HL-60/S4 treated with retinoic acid at 250 ng/mL for 4 days and 3 days (cell line): ENCODE measurements around the gene RABGAP1.

Experiments
- in situ Hi-C: fragments of 300-500 bp; cut with MboI; formaldehyde crosslinking; loops from 2 replicates; pipeline ENCODE4 v1.7.0; 2022; ENCODE audit warnings: low sequenced_read_pairs

RABGAP1 gene

GRCh38 chr9:122944960-122945888 lies 4.4 kb downstream of the RABGAP1 start:
- in situ Hi-C loops = no loop called here

DNA sequence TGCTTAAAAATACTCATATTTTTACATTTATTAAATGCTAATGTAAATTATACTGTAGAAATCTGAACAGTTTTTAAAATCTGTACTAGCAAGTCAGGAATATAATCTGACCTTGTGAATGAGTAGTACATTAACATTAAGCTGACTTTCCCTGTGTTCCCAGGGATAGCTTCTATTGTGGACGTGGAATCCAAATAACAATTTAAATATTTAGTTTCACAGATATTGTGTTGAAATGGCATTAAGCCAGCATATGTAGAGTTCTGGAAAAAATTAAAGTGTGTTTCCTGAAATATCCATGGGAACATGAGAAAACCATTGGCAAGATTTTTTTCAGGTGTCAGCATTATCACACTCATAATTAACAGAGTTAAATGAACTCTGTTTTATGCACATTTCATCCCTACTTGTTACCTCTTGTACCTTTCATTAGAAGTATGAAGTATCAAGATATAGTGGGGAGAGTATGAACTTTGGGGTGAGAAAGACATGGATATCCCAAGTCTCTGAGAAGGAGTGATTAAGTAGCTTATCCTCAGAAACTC lies 5.7 kb downstream of the RABGAP1 start:
- in situ Hi-C loops = no loop called here

- in situ Hi-C loops = no loop called here
These were observed 7.5 kb downstream of the RABGAP1 start for GRCh38 chr9:122948313-122948712.

- in situ Hi-C loops = no loop called here
These were observed 8.9 kb downstream of the RABGAP1 start for GRCh38 chr9:122949696-122950095.

- in situ Hi-C loops = no loop called here
These were observed 9.4 kb downstream of the RABGAP1 start for GRCh38 chr9:122950263-122950662.

DNA sequence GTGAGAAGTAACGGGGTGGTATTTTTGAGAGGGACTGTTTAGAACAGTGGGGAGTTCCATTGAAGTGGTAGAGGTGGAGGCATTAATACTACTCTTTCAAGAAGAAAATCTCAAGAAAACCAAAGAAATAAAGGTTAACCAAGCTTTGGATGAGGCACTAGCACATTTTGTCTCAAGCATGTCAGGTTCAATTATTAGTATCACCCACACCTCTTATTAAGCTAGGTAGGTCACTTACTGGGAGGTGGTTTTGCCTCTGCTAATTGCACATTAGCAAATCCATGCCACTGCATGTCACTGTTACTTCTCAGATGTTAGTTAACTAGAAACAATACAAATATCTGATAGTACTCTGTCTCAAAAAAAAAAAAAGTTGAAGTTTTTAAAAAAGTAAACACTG lies 10.2 kb downstream of the RABGAP1 start:
- in situ Hi-C loops = no loop called here

DNA sequence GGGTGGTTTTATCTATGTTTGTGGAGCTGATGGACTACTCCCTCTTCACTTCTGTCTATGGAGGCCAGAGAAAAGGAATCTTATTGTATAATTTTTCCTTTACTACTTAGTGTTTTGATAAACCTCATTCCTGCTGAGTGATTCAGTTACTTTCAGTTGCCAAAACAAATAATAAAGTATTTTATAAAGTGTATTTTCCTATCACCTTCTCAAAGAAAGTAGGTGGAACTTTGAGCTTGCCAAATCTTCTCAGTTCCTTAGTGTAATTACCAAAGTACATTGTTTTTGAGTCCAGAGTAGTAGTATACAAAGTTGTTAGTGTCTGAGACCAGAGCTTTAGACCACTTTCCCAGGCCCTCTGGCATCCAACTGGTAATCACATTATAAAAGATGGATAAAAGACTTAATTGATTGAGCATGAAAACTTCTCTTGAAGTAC lies 13.5 kb downstream of the RABGAP1 start:
- in situ Hi-C loops = no loop called here

DNA sequence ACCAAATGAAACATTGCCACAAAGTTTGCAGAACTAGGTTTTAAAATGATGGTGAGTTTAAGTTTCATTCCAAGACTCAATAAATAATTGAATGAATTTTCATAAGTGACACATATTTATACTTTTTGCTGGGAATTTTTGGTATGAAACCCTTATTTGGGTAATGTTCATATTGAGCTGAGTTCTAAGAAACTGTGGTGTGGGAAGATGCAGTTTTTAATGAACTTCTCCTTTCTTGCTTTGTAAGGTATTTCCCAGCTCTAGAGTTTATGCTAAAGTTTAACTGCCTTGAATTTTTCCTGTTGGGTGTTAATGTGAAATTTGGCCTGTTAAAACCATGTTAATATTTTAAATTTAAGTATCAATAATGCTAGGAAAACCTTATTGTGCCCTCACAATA lies 15.1 kb downstream of the RABGAP1 start:
- in situ Hi-C loops = no loop called here

- in situ Hi-C loops = no loop called here
These were observed 20.3 kb downstream of the RABGAP1 start for GRCh38 chr9:122961139-122961538.

GRCh38 chr9:122975196-122975595 lies 34.4 kb downstream of the RABGAP1 start:
- in situ Hi-C loops = no loop called here

GRCh38 chr9:122978601-122979000 lies 37.8 kb downstream of the RABGAP1 start:
- in situ Hi-C loops = no loop called here

DNA sequence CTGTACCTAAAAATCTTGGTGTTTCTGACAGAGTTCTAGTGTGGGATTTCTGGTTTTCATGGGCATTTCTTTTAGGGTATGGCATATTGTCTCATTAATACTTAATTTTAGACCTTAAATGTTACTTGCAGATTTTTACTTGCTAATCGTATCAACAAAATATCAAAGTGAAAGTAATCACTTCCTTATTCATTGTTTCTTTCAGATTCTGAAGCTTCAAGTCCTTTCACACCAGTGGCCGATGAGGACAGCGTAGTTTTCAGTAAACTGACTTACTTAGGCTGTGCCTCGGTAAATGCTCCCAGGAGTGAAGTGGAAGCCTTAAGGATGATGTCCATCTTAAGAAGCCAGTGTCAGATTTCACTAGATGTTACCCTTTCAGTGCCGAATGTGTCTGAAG lies 45.2 kb downstream of the RABGAP1 start:
- in situ Hi-C loops = no loop called here

- in situ Hi-C loops = no loop called here
These were observed 47.3 kb downstream of the RABGAP1 start for GRCh38 chr9:122988141-122988540.

DNA sequence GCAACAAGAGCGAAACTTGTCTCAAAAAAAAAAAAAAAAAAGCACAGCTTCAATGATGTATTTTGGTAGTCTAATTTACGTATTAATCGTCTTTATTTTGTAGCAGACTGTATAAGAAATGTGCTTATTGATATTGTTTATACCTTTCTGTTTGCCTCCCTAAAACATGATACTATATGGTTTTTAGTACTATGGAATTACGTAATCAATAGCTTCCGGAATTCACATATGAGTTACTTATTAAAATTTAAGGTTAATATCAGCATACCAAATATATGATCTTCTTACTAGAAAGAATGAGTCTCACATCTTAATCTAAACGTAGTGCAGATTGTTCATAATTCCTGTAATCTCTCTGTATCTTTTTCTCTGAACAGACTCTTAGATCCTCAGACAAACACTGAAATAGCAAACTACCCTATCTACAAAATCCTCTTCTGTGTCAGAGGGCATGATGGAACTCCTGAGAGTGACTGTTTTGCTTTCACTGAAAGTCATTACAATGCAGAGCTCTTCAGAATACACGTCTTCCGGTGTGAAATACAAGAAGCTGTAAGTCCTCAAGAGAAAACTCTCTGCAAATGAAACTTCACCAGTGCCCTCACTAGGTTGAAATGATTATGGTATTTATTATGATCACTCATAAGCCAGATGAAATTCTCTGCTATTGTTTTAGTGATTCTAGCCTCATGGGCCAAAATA lies 48.3 kb downstream of the RABGAP1 start:
- in situ Hi-C loops = no loop called here

GRCh38 chr9:122991370-122991830 lies 50.6 kb downstream of the RABGAP1 start:
- in situ Hi-C loops = no loop called here

- in situ Hi-C loops = no loop called here
These were observed 55.8 kb downstream of the RABGAP1 start for GRCh38 chr9:122996586-122996985.

- in situ Hi-C loops = no loop called here
These were observed 57.6 kb downstream of the RABGAP1 start for GRCh38 chr9:122998448-122998847.

DNA sequence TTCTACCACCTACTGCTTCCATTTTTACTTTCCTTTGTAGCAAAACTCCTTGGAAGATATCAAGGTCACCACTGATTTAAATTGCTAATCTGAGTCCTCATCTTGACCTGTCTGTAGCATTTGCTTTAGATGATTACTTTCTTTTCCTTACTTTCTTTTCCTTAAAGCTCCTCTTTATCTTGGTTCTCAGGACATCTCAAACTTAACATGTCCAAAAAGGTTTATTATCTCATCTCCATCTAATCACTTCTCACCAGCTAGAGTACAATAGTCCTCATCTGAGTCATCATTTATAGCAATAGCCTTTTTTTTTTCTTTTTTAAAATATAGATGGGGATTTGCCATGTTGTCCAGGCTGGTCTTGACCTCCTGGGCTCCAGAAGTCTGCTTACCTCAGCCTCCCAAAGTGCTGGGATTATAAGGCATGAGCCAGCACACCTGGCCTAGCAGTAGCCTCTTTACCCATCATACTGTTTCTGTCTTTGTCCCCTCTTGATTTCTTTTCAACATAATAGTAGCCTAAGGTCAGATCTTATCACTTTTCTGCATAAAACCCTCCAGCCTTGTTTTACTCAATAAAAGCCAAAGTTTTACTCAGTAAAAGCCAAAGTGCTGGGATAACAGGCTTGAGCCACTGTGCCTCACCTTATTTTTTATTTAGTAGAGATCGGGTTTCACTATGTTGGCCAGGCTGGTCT lies 59.7 kb downstream of the RABGAP1 start:
- in situ Hi-C loops = no loop called here

- in situ Hi-C loops = no loop called here
These were observed 61.9 kb downstream of the RABGAP1 start for GRCh38 chr9:123002754-123003153.

- in situ Hi-C loops = no loop called here
These were observed 62.6 kb downstream of the RABGAP1 start for GRCh38 chr9:123003466-123003865.

DNA sequence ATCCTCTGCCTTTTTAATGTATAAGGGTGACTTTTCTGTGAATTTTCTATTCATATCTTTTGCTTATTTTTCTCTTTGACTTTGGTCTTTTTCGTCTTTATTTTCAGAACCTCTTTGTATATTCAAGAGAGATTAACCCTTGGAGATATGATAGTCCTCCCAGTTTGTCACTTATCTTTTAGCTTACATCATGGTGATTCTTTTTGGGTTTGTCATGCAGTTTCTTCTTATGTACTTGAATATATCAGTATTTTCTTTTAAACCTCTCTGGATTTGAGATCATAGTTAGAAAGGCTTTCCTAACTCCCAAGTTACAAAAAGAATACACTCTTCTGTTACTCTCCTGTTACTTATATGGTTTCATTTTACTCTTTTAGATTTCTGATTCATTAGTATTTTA lies 65.1 kb downstream of the RABGAP1 start:
- in situ Hi-C loops = no loop called here
